ENCODE measurements around the gene EFCAB11.

- no peak for TF ChIP-seq POLR2A (IDR thresholded peaks at IDR 0.05)
- no peak for TF ChIP-seq CTCF (IDR thresholded peaks at IDR 0.05)
Measured at GRCh38 chr14:89965839-89966238, 11.3 kb upstream of the EFCAB11 start.
